Femur (tissue), 1 donor: Measurements from ENCODE around the gene RAPGEF6.
"Not testable (repeated sequence)": the region's sequence is repeated elsewhere in the genome, so short reads cannot be mapped to it uniquely, and the experiment has no call there.

Experiments used
- DNase-seq: peaks from one replicate; pipeline ENCODE4 v3.0.0-alpha.2; 2017

Gene RAPGEF6

GRCh38 chr5:131607903-131608540 is 27.0 kb downstream of the RAPGEF6 start:
- no peak for DNase-seq

DNA sequence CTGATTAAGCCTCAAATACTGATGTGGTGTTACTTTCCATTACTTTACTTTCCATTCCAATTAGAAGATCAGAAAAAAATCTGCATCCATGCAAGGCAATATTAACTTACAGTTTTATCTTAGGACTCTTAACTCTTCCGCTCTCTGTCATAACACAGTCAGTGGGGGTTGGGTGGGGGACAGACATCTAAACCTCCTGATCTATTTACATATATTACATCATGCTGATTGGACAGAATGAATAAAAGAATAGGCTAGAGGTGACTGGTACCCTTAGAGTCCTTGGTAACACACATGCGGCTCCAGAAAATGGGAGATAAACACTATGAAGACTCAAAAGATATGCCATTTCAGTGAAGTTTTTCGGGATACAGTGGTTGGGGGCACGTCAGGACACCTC is 27.6 kb downstream of the RAPGEF6 start:
- DNase-seq: no peak

DNA sequence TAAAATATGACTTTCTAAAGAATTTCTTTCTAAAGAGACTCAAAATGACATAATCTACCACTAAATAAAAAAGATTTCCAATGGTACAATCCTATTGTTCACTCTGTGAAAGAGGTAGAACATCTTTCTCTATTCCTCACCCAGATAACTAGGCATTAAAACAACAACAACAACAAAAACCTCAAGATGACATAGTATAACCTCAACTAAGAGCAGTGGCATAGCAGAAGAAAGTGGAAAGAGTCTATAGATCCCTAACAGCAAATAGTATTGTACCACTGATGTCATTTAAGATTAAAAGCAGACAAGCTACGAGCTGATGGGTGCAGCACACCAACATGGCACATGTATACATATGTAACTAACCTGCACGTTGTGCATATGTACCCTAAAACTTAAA is 29.9 kb downstream of the RAPGEF6 start:
- no peak for DNase-seq

DNA sequence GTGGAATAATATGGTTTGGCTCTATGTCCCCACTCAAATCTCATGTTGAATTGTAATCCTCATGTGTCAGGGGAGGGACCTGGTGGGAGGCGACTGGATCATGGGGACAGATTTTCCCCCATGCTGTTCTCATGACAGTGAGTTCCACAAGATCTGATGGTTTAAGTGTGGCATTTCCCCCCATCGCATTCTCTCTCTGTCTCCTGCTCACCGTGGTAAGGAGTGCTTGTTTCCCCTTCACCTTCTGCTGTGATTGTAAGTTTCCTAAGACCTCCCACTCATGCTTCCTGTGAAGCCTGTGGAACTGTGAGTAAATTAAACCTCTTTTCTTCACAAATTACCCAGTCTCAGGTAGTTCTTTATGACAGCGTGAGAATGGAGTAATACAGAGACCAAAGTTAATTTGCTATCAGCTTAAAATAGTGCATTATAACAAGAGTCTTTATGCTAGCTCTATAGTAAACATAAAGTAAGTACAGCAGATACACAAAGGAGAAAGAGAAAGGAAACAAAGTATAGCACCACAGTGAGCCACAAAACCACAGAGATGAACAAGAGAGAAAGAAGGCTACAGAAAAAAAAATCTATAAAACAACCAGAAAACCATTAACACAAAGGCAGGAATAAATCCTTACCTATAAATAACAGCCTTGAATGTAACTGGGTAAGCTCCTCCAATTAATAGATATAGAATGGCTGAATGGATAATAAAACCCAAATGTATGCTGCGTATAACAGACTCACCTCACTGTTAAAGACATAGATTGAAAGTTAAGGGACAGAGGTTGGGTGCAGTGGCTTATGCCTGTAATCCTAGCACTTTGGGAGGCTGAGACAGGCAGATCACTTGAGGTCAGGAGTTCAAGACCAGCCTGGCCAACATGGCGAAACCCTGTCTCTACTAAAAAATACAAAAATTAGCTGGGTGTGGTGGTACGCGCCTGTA is 39.7 kb downstream of the RAPGEF6 start:
- DNase-seq: no peak

DNA sequence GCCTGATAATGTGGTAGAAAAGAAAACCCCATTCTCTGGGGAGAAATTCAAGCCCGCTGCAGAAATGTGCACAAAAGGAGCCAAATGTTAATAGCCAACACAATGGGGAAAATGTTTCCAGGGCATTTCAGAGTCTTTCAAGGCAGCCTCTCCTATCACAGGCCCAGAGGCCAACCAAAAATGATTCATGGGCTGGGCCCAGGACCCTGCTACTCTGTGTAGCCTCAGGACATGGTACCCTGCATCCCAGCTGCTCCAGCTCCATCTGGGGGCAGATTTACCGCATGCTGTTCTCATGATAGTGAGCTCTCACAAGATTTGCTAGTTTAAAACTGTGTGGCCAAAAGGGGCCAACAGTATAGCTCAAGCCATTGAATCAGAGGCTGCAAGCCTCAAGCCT is 41.1 kb downstream of the RAPGEF6 start:
- DNase-seq: no peak

DNA sequence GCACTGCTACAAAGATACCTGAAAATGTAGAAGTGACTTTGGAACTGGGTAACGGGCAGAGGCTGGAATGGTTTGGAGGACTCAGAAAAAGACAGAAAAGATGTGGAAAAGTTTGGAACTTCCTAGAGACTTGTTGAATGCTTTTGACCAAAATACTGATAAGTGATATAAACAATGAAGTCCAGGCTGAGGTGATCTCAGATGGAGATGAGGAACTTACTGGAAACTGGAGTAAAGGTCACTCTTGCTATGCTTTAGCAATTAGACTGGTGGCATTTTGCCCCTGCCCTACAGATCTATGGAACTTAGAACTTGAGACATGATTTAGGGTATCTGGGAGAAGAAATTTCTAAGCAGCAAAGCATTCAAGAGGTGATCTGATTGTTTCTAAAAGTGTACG is 41.6 kb downstream of the RAPGEF6 start:
- DNase-seq: not testable (repeated sequence)

DNA sequence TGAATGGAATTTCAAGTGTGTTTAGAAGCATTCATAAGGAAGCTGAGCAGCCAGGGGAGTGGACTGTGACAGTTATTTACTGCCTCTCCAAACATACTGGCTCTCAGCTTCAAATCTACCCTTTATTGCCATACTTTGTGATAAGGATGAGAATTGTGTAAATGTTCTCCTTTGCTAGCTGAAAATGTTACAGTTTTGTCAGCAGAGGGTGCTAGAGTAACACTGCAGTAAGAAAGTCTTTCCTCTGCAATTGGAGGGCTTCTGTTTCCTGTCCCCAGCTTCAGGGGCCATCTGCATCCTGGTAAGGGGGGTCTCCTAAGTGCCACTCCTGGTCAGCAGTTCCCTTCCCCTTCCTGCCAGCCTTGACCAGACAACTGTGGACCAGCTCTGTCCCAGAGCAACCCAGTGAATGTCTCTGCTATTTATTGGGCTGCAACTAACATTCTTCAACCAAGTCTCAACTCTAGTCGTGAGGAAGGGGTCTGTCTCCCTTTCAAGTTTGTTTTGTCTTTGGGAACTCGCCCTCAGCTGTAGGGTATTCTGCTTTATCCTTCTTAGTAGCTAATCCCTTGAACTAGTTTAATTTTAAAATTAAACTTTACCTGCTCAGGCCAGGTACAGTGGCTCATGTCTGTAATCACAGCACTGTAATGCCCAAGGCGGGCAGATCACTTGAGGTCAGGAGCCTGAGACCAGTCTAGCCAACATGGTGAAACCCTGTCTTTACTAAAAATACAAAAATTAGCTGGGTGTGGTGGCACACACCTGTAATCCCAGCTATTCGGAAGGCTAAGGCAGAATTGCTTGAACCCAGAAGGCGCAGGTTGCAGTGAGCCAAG is 45.3 kb downstream of the RAPGEF6 start:
- peak; percentile 41 for DNase-seq

- DNase-seq: no peak
Measured at GRCh38 chr5:131587541-131587940, 47.5 kb downstream of the RAPGEF6 start.

- DNase-seq: no peak
Measured at GRCh38 chr5:131581702-131582101, 53.3 kb downstream of the RAPGEF6 start.

DNA sequence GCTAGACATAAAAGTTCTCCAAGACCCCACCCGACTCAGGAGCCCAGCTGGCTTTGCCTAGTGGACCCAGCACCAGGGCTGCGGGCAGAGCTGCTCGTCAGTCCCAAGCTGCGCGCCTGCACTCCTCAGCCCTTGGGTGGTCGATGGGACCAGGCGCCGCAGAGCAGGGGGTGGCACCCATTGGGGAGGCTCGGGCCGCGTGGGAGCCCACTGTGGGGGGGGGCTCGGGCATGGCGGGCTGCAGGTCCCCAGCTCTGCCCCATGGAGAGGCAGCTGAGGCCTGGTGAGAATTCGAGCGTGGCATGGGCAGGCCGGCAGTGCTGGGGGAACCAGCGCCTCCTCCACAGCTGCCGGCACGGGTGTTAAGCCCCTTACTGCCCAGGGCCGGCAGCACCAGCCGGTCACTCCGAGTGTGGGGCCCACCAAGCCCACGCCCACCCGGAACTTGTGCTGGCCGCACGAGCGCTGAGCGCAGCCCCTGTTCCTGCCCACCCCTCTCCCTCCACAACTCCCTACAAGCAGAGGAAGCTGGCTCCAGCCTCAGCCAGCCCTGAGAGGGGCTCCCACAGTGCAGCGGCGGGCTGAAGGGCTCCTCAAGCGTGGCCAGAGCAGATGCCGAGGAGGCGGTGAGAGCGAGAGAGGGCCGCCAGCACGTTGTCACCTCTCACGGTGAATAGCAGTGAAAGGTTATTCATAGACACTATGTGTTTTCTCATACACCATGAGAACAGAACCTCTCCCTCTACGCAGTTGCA is 54.9 kb downstream of the RAPGEF6 start:
- DNase-seq: no peak

GRCh38 chr5:131575660-131576227 is 59.3 kb downstream of the RAPGEF6 start:
- DNase-seq: no peak

GRCh38 chr5:131571669-131572168 is 63.3 kb downstream of the RAPGEF6 start:
- DNase-seq: no peak

DNA sequence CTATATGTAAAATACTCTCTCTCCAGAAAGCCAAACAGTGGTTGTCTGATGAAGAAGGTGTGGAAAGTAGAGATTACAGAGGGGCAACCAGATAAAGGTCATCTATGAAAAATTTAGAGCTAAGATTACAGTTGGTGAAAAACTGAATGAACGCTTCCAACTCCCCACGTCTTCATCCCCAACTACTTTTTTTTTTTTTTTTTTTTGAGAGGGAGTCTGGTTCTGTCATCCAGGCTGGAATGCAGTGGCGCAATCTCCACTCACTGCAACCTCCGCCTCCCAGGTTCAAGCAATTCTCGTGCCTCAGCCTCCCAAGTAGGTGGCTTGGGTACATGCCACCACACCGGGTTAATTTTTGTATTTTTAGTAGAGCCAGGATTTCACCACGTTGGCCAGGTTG is 64.3 kb downstream of the RAPGEF6 start:
- DNase-seq: no peak

DNA sequence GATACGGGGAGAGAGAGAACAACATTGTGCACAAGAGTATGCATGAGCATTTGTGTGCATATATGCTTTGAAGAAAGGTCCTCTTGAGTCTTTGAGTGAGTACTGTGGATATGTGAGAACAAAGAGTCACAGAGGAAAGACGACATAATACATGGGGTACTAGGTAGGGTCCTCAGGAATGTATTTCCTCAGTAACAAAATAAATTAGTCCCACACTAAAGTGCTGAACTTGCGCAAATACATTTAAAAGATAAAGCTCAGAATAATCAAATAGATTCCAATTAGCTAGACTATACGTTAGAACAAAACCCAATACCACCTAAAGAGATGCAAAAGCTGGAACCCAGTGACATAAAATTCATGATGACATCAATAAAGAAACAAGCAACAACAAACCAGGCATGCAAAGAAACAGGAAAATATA is 70.8 kb downstream of the RAPGEF6 start:
- DNase-seq: no peak

- no peak for DNase-seq
Measured at GRCh38 chr5:131563434-131564228, 71.4 kb downstream of the RAPGEF6 start.

DNA sequence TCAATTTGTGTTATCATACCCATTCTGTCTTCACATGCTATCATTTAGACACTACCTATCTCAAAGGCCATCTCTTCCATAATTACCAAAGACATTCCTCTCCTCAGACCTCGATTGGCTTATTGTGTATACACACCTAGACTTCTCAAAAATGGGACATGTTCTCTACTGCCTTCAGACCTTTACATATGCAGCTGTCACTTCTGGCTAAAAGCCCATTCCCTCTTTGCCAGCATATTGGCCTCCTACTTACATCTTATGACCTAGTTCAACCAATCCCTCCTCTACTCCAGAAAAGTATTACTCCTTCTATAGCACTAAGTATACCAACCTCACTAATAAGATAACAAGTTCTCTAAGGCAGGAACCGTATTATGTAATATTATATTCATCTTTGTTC is 84.4 kb downstream of the RAPGEF6 start:
- DNase-seq: no peak

- DNase-seq: no peak
Measured at GRCh38 chr5:131548176-131548575, 86.9 kb downstream of the RAPGEF6 start.

DNA sequence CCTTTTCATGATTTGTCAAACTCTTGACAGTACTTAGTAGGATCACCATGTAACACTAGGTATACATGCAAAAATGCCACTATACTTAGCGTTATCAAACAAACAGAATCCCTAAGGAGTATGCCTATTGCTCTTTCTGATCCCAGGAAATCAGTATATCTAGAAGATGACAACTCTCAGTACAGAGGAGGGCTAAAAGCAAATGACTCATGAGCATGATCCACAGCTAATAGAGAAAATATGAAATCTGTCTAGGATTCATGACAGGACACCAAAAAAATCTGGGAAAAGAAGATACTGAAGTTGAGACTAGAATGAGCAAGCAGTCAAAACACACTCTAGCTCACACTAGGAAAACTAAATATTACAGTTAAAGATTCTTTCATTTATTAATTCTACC is 89.2 kb downstream of the RAPGEF6 start:
- no peak for DNase-seq

GRCh38 chr5:131542723-131543122 is 92.3 kb downstream of the RAPGEF6 start:
- DNase-seq: no peak

GRCh38 chr5:131541762-131542161 is 93.3 kb downstream of the RAPGEF6 start:
- no peak for DNase-seq

GRCh38 chr5:131541071-131541470 is 94.0 kb downstream of the RAPGEF6 start:
- DNase-seq: no peak
